ENCODE results near the gene CHDH. TPM values are rescaled to one million over a fixed set of nuclear protein-coding genes. Genes with fewer than 3 reads are reported as not detected.
A peak's percentile ranks its signal among the peaks of the same experiment; 100 is the strongest.

Gene CHDH
- total RNA-seq, 8 experiments from 2014 or later, result 0.27 to 2.8 (median 0.56) TPM

DNA sequence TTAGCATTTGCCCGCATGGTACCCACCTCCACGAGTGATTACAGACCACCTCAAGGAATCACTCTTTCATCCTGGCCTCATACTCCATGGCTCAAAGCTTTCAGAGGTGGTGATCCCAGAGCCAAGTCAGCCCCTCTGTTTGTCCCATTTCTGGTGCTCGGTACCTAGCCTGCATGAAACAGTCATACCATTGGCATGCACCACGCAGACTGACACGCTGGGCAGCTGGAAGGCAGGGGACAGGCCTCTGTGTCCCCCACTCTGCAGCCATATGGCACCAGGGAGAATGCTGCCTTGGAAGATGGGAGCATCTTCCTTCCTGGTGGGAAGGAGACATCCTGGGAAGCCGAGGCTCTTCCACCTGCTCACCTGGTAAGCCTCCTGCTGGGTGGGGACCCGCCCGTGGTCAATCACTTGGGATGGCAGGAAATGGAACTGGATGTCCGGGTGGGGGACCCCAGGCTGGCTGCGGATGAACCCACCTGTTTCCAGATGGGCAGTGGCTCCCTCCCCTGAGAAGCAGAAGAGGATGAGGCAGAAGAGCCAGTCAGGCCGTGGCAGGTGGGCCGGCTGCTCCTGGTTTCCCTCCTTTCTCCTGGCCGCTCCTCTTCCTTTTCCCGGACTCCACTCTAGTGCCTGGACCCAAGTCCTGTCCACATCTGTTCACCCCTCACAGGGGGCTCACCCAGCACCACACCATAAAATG lies 26.9 kb downstream of the CHDH start:
- Histone ChIP-seq H3K4me3 (no peak overlapping the region), H3K27ac (no peak overlapping the region), H3K4me1 (replicated peaks in 1 of 2) (peaks cover 1 to 3% of the 10 kb centered on the region in 2 donors)
- WGBS, 10 experiments, result 60 to 100% (median 86%) methylated on average over 1 to 4 of the region's 14 CpGs; no CpG with 5 or more reads in 3 of the 10 experiments
- ATAC-seq (replicated peaks in 6 of 8), result no peak
- in situ Hi-C loops (cut with MboI; ENCODE audit: low pct_unique_long_range_greater_than_20kb in 2 of 9, low sequenced_read_pairs in 9 of 9, unreplicated experiment in 9 of 9), result no loop called here

DNA sequence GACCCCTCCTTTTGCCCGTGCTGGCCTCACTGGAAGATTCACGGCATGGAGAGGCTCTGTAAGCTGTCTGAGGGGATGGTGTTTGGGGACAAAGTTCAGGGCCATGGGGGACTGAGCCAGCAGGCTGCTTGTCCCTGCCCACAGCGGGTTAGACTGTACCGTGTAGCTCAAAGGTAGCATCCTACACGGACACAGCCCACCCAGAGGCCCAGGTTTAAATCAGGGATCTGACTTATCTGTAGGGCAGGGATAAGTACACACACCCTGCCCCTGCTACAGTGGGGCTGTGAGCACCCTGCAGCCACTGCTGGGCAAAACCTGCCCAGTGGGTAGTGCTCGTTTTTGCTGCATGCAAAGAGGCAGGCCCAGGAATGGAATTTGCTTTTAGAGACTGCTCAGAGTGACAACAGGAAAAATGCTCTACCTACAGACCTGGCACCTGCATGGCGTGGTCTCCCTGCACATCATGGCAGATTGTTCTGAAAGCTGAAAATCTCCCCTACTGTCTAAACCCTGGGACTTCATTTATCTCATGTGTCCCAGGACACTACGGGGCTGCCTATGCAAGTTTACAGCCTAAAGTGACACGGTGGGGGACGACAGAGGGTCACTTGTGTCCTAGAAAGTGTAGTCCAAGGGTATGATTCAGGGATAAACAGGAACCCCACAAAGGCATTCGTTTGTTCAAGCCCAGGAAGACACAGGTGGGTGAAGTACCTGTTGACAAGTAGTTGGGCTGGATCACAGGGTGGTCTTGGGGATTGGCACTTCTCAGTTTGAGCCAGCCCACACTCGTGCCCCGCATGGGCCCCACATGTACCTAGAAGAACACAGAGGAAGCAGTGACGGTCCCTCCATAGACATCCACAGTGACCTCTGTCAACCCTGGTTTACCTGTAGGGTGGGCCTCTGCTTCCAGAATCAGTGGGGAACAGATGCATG lies 27.7 kb downstream of the CHDH start:
- ATAC-seq (replicated peaks in 6 of 8), result no peak
- WGBS, 10 experiments, result 50 to 92% (median 80%) methylated on average over 1 to 10 of the region's 14 CpGs; no CpG with 5 or more reads in 3 of the 10 experiments
- Histone ChIP-seq H3K4me3 (no peak overlapping the region), H3K27ac (no peak overlapping the region), H3K4me1 (replicated peaks in 1 of 2) (no peaks in the 10 kb centered on the region)
- in situ Hi-C loops (cut with MboI; ENCODE audit: low pct_unique_long_range_greater_than_20kb in 2 of 9, low sequenced_read_pairs in 9 of 9, unreplicated experiment in 9 of 9), result no loop called here

DNA sequence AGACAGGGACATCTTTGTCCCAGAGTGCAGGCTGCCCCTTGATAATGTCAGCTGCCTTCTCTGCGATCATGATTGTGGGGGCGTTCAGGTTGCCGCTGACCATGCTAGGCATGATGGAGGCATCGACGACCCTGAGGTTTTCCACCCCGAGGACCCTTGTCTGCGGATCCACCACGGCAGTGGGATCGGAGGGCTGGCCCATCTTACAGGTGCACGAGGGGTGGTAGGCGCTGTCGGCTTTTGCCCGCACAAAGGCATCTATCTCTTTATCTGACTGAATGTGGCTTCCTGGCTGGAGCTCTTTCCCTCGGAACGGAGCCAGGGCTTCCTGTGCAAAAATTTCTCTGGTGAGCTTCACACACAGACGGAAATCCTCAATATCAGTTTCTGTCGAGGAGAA lies 28.4 kb downstream of the CHDH start:
- Histone ChIP-seq H3K27ac (no peak overlapping the region), H3K4me3 (no peak overlapping the region), H3K4me1 (replicated peaks in 1 of 2) (peaks cover 0 to 1% of the 10 kb centered on the region in 2 donors)
- 69 to 100% (median 88%) methylated on average over 1 to 5 of the region's 17 CpGs; no CpG with 5 or more reads in 4 of the 10 experiments for WGBS, 10 experiments
- no peak for ATAC-seq (replicated peaks in 6 of 8)
- in situ Hi-C loops (cut with MboI; ENCODE audit: low pct_unique_long_range_greater_than_20kb in 2 of 9, low sequenced_read_pairs in 9 of 9, unreplicated experiment in 9 of 9), result no loop called here

DNA sequence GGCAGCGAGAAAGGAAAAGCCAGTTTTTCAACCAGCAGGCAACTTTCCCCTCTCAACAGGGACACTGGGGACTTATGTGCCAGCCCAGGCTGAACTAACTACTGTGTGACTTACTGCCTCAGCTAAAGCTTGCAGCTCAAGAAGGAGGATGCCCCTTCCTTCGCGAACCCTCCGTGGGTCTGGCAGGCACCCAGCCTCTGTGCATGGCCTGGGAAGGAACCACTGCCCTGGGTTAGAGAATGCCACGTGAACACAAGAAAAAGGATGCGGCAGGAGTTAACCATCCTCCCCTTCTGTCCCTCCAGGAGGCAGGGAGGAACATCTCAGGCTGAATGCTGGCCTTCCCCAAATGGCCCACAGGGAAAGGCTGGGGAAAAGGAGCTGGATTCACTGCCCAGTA lies 29.0 kb downstream of the CHDH start:
- Histone ChIP-seq H3K4me3 (no peak overlapping the region), H3K4me1 (replicated peaks in 1 of 2) (peaks cover 0 to 7% of the 10 kb centered on the region in 2 donors), H3K27ac (no peak overlapping the region)
- 73 to 100% (median 93%) methylated on average over 1 to 3 of the region's 6 CpGs; no CpG with 5 or more reads in 5 of the 10 experiments for WGBS, 10 experiments
- no peak for ATAC-seq (replicated peaks in 6 of 8)
- in situ Hi-C loops (cut with MboI; ENCODE audit: low pct_unique_long_range_greater_than_20kb in 2 of 9, low sequenced_read_pairs in 9 of 9, unreplicated experiment in 9 of 9), result no loop called here

DNA sequence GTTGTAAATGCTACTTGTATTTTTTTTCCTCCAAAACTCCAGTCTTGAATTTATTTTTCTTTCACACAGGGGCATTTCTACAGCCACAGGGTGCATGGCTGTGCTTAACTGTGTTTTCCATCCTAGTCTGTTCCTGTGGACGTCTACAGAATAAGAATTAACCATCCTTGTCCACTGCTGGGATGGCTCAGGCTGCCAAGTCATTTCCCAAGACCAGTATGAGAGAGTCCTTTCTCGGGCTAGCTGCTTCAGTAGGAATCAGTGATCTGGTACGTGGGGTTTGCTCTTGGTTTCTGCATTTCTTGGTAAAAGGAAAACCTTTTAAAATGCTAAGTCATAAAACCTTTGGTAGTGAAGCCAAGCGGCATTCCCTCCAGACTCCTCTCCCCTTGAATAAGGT lies 29.8 kb downstream of the CHDH start:
- H3K27ac ChIP-seq, result no peak overlapping the region
- no peak overlapping the region for H3K4me3 ChIP-seq
- 36 to 92% (median 73%) methylated on average over 2 to 4 of the region's 4 CpGs; no CpG with 5 or more reads in 1 of the 10 experiments for WGBS, 10 experiments
- H3K4me1 ChIP-seq (replicated peaks in 1 of 2), result peaks cover 0 to 7% of the 10 kb centered on the region in 2 donors
- in situ Hi-C loops (cut with MboI; ENCODE audit: low pct_unique_long_range_greater_than_20kb in 2 of 9, low sequenced_read_pairs in 9 of 9, unreplicated experiment in 9 of 9), result no loop called here
- ATAC-seq (replicated peaks in 6 of 8), result peak in 2 of 8 experiments; percentile 39 to 44

DNA sequence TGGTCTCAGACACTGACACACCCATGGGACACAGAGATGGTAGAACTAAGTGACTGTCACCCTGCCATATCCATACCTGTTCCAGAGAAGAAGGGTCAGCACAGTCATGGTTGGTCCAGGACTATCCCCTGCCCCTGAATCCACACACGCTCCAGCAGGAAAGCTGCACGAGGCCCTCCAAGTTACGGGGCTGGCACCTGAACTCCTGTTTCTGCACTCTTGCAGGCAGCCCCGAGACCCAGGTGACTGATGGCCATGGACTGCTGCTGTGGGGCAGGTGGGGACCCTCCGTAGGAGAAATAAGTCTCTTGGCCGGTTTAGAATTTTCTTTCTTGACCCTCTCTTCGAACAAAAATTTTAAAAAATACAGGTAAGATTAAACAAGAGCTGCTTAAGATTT lies 30.6 kb downstream of the CHDH start:
- no peak overlapping the region for H3K4me3 ChIP-seq
- no peak for ATAC-seq (replicated peaks in 6 of 8)
- H3K27ac ChIP-seq, result no peak overlapping the region
- WGBS, 10 experiments, result 62 to 100% (median 89%) methylated on average over 1 to 5 of the region's 7 CpGs; no CpG with 5 or more reads in 6 of the 10 experiments
- in situ Hi-C loops (cut with MboI; ENCODE audit: low pct_unique_long_range_greater_than_20kb in 2 of 9, low sequenced_read_pairs in 9 of 9, unreplicated experiment in 9 of 9), result no loop called here
- H3K4me1 ChIP-seq (replicated peaks in 1 of 2), result peaks cover 0 to 7% of the 10 kb centered on the region in 2 donors

DNA sequence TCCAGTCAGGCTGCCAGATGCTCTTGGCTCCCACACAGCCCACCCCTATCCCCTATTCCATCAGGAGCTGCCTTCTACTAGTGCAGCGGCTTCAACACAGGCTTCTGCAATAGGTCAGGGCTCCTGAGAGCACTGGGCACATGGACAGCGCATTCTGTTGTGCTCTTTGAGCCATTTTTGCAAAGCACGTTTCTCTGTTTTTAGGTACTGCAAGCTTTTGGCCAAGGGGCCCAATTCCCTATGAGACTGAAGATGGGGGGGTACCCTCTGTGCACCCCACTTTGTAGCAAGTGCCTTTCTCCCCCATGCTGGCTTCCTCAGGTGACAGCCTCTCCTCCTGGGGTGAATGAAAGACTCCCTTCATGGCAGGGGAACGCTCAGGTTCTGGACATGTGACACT lies 31.2 kb downstream of the CHDH start:
- H3K4me1 ChIP-seq (replicated peaks in 1 of 2), result peaks cover 0 to 7% of the 10 kb centered on the region in 2 donors
- in situ Hi-C loops (cut with MboI; ENCODE audit: low pct_unique_long_range_greater_than_20kb in 2 of 9, low sequenced_read_pairs in 9 of 9, unreplicated experiment in 9 of 9), result no loop called here
- ATAC-seq (replicated peaks in 6 of 8), result no peak
- 75 to 100% (median 82%) methylated on average over 1 to 4 of the region's 4 CpGs; no CpG with 5 or more reads in 2 of the 10 experiments for WGBS, 10 experiments
- no peak overlapping the region for H3K4me3 ChIP-seq
- no peak overlapping the region for H3K27ac ChIP-seq

DNA sequence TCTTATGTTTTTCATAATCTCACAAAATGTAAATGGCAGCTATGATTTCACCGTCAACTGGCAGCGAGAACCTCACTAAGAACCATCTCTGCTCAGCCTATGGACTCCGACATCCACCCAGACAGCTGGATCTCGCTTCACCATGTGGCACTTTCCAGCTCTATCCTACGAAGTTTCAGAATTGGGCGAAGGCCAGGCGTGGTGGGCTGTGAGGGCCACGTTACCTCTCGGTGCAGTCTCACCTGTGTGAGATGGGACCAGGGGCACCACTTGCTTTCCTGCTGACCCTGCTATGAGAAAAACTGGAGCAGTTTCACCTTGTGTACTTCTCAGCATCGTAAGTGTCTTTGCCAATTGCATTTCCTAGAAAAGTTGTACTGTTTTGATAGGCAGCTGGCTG lies 32.3 kb downstream of the CHDH start:
- no peak overlapping the region for H3K27ac ChIP-seq
- in situ Hi-C loops (cut with MboI; ENCODE audit: low pct_unique_long_range_greater_than_20kb in 2 of 9, low sequenced_read_pairs in 9 of 9, unreplicated experiment in 9 of 9), result no loop called here
- no peak for ATAC-seq (replicated peaks in 6 of 8)
- H3K4me1 ChIP-seq (replicated peaks in 1 of 2), result peaks cover 0 to 7% of the 10 kb centered on the region in 2 donors
- no peak overlapping the region for H3K4me3 ChIP-seq
- 75 to 100% (median 85%) methylated on average over 1 to 9 of the region's 10 CpGs; no CpG with 5 or more reads in 1 of the 10 experiments for WGBS, 10 experiments

DNA sequence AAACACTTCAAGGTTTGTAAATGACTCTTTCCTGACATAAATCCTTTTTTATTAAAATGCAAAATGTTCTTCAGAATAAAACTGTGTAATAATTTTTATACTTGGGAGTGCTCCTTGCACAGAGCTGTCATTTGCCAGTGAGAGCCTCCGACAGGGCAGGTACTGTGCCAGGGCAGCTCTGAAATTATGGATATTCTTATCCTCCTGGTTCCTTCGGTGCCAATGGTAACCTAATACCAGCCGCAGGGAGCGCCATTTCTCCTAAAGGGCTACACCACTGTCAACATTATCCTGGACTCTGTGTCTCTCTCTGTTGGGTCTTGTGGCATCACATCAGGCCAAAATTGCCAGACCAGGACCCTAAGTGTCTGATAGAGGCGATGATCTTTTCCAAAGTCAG lies 33.0 kb downstream of the CHDH start:
- ATAC-seq (replicated peaks in 6 of 8), result no peak
- WGBS, 10 experiments, result 78 to 93% (median 85%) methylated on average over 1 to 5 of the region's 5 CpGs; no CpG with 5 or more reads in 2 of the 10 experiments
- in situ Hi-C loops (cut with MboI; ENCODE audit: low pct_unique_long_range_greater_than_20kb in 2 of 9, low sequenced_read_pairs in 9 of 9, unreplicated experiment in 9 of 9), result no loop called here
- Histone ChIP-seq H3K4me1 (replicated peaks in 1 of 2) (peaks cover 0 to 7% of the 10 kb centered on the region in 2 donors), H3K4me3 (no peak overlapping the region), H3K27ac (no peak overlapping the region)

DNA sequence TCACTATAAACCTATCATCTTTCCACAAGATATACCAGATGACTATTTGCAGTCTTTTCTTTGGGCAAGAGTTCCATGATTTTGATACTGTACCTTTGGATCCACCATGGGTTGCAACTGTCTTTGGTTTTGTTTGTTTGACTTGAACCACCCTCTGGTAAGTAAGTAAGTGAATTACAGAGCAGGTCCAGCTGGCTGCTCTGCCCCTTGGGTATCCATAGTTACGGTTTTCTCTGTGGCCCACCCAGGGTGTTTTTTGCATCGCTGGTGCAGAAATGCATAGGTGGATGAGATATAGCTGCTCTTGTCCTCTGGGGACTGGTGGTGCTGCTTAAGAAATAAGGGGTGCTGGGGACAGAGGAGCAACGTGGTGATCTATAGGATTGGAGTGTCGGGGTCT lies 33.8 kb downstream of the CHDH start:
- ATAC-seq (replicated peaks in 6 of 8), result peak in 3 of 8 experiments; percentile 28 to 36 (median 32)
- in situ Hi-C loops (cut with MboI; ENCODE audit: low pct_unique_long_range_greater_than_20kb in 2 of 9, low sequenced_read_pairs in 9 of 9, unreplicated experiment in 9 of 9), result no loop called here
- Histone ChIP-seq H3K4me1 (replicated peaks in 1 of 2) (peaks cover 0 to 7% of the 10 kb centered on the region in 2 donors), H3K27ac (no peak overlapping the region), H3K4me3 (no peak overlapping the region)
- WGBS, 10 experiments, result 17 to 72% (median 50%) methylated on average over 1 to 4 of the region's 4 CpGs; no CpG with 5 or more reads in 3 of the 10 experiments

DNA sequence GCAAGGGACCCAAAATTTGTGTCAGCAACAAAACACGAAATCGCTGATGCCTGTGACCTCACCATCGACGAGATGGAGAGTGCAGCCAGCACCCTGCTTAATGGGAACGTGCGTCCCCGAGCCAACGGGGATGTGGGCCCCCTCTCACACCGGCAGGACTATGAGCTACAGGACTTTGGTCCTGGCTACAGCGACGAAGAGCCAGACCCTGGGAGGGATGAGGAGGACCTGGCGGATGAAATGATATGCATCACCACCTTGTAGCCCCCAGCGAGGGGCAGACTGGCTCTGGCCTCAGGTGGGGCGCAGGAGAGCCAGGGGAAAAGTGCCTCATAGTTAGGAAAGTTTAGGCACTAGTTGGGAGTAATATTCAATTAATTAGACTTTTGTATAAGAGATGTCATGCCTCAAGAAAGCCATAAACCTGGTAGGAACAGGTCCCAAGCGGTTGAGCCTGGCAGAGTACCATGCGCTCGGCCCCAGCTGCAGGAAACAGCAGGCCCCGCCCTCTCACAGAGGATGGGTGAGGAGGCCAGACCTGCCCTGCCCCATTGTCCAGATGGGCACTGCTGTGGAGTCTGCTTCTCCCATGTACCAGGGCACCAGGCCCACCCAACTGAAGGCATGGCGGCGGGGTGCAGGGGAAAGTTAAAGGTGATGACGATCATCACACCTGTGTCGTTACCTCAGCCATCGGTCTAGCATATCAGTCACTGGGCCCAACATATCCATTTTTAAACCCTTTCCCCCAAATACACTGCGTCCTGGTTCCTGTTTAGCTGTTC lies 34.9 kb downstream of the CHDH start:
- Histone ChIP-seq H3K4me1 (replicated peaks in 1 of 2) (peaks cover 0 to 7% of the 10 kb centered on the region in 2 donors), H3K27ac (no peak overlapping the region), H3K4me3 (no peak overlapping the region)
- in situ Hi-C loops (cut with MboI; ENCODE audit: low pct_unique_long_range_greater_than_20kb in 2 of 9, low sequenced_read_pairs in 9 of 9, unreplicated experiment in 9 of 9), result no loop called here
- 60 to 100% (median 94%) methylated on average over 1 to 7 of the region's 24 CpGs; no CpG with 5 or more reads in 3 of the 10 experiments for WGBS, 10 experiments
- ATAC-seq (replicated peaks in 6 of 8), result no peak

DNA sequence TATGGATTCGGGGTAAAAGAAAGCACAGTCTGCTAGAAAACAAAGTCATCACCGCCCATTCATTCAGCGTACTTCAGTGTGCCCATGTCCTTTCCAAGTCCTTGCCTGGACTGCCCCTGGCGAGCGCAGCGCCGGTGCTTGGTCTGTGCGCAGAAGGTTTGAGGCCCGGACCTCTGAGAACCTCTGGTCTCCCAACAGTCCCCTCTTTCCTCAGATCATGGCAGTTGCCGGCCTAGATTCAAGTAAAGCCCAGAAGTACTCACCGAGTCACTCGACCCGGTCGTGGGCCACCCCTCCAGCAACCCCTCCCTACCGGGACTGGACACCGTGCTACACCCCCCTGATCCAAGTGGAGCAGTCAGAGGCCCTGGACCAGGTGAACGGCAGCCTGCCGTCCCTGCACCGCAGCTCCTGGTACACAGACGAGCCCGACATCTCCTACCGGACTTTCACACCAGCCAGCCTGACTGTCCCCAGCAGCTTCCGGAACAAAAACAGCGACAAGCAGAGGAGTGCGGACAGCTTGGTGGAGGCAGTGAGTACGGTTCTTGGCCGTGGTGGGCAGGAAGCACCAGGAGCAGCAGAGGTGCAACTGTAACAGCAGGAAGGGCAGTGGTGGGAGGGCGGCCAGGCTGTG lies 36.3 kb downstream of the CHDH start:
- no peak overlapping the region for H3K4me3 ChIP-seq
- H3K27ac ChIP-seq, result no peak overlapping the region
- in situ Hi-C loops (cut with MboI; ENCODE audit: low pct_unique_long_range_greater_than_20kb in 2 of 9, low sequenced_read_pairs in 9 of 9, unreplicated experiment in 9 of 9), result no loop called here
- ATAC-seq (replicated peaks in 6 of 8), result no peak
- WGBS, 10 experiments, result 40 to 100% (median 94%) methylated on average over 1 to 14 of the region's 28 CpGs; no CpG with 5 or more reads in 4 of the 10 experiments
- peaks cover 0 to 11% of the 10 kb centered on the region in 2 donors for H3K4me1 ChIP-seq (replicated peaks in 1 of 2)
